T-helper 2 cell treated with Interferon-gamma antibody and Interleukin-4, amounts not matched to agents 5 μg/mL and 100 μg/mL, for 36 hours (primary cell): ENCODE results near the gene GPR137B.

Experiments
- DNase-seq: peaks from one replicate; pipeline ENCODE4 v3.0.0; 2021; ENCODE audit warnings: low spot score
- H3K27ac Mint-ChIP-seq: one replicate; pipeline ENCODE4 v1.8.0; 2021; ENCODE audit warnings: mild to moderate bottlenecking, mixed read lengths
- H3K27me3 Mint-ChIP-seq: one replicate; pipeline ENCODE4 v1.8.0; 2021; ENCODE audit warnings: low read depth, mixed read lengths
- H3K36me3 Mint-ChIP-seq: one replicate; pipeline ENCODE4 v1.8.0; 2021; ENCODE audit warnings: low read depth, mixed read lengths
- H3K4me1 Mint-ChIP-seq: one replicate; pipeline ENCODE4 v1.8.0; 2021; ENCODE audit warnings: low read depth, mixed read lengths
- H3K4me3 Mint-ChIP-seq: one replicate; pipeline ENCODE4 v1.8.0; 2022; ENCODE audit warnings: mild to moderate bottlenecking, moderate library complexity, mixed read lengths
- H3K9me3 Mint-ChIP-seq: one replicate; pipeline ENCODE4 v1.8.0; 2021; ENCODE audit warnings: mixed read lengths

The GPR137B gene

GRCh38 chr1:236144446-236145150, 2.3 kb downstream of the GPR137B start:
- peaks cover 13% of the 10 kb centered on the region for H3K4me1 Mint-ChIP-seq
- peaks cover 30% of the 10 kb centered on the region for H3K27me3 Mint-ChIP-seq
- H3K4me3 Mint-ChIP-seq, result no peak overlapping the region
- DNase-seq, result no peak
- no peaks in the 10 kb centered on the region for H3K9me3 Mint-ChIP-seq
- H3K27ac Mint-ChIP-seq, result no peak overlapping the region
- H3K36me3 Mint-ChIP-seq, result no peaks in the 10 kb centered on the region

GRCh38 chr1:236147068-236147467, 4.7 kb downstream of the GPR137B start:
- H3K4me1 Mint-ChIP-seq, result peaks cover 6% of the 10 kb centered on the region
- no peaks in the 10 kb centered on the region for H3K36me3 Mint-ChIP-seq
- no peak overlapping the region for H3K27ac Mint-ChIP-seq
- H3K9me3 Mint-ChIP-seq, result no peaks in the 10 kb centered on the region
- DNase-seq, result no peak
- H3K4me3 Mint-ChIP-seq, result no peak overlapping the region
- peaks cover 8% of the 10 kb centered on the region for H3K27me3 Mint-ChIP-seq

DNA sequence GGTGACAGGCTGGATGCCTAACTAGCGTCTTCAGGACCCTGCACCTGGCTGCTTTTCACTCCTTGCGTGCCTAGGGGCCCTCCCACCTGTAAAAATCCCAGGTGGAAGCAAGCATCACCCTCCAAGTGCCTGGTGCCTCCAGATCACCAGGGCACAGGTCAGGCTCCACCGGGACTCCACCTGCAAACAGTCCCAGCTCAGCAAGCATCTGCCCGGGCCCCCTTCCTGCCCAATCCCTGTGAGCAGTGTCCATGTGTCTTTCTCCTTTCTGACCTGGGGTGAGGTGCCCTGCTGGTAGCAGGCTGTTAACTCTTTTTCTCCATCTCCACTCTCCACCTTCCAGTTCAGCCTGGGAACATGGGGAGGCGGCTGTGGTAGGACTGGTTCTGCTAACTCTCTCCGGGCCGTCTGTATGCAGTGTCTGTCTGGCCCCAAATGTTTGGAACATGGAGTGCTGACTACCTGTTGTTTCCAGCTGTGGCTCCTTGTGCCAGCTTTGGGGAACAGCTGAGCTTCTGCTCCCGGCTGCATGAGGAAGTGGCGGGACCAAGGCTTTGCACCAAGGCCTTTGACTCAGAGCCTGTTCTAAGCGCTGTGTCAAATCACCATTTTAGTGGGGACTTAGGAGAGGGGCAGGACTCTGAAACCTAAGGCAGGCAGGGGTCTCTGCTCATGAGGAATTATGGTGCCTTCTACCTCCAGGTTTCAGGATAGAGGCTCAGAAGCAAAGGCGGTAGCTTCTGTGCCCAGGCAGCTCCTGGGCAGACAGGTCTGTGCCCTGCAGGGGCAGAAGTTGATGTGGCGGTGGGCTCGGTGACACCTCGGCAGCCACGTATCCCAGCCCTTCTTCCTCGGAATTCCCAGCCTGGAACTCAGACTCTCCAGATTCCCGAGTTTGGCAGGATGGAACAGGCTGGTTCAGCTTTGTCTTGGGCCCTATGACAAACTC, 5.5 kb downstream of the GPR137B start:
- H3K27ac Mint-ChIP-seq, result no peak overlapping the region
- peaks cover 6% of the 10 kb centered on the region for H3K27me3 Mint-ChIP-seq
- H3K4me3 Mint-ChIP-seq, result no peak overlapping the region
- H3K4me1 Mint-ChIP-seq, result peaks cover 6% of the 10 kb centered on the region
- H3K36me3 Mint-ChIP-seq, result no peaks in the 10 kb centered on the region
- H3K9me3 Mint-ChIP-seq, result no peaks in the 10 kb centered on the region
- no peak for DNase-seq

- DNase-seq, result no peak
- Mint-ChIP-seq H3K9me3 (no peaks in the 10 kb centered on the region), H3K36me3 (no peaks in the 10 kb centered on the region), H3K27me3 (peaks cover 3% of the 10 kb centered on the region), H3K27ac (no peak overlapping the region), H3K4me3 (no peak overlapping the region), H3K4me1 (peaks cover 4% of the 10 kb centered on the region)
These were observed 6.1 kb downstream of the GPR137B start for GRCh38 chr1:236148470-236148845.

- Mint-ChIP-seq H3K27ac (no peak overlapping the region), H3K36me3 (no peaks in the 10 kb centered on the region), H3K4me1 (peaks cover 1% of the 10 kb centered on the region), H3K9me3 (no peaks in the 10 kb centered on the region), H3K4me3 (no peak overlapping the region), H3K27me3 (peaks cover 2% of the 10 kb centered on the region)
- DNase-seq, result no peak
These were observed 6.8 kb downstream of the GPR137B start for GRCh38 chr1:236149003-236149595.

GRCh38 chr1:236149696-236150228, 7.4 kb downstream of the GPR137B start:
- Mint-ChIP-seq H3K4me3 (no peak overlapping the region), H3K27ac (no peak overlapping the region), H3K9me3 (no peaks in the 10 kb centered on the region), H3K27me3 (peaks cover 2% of the 10 kb centered on the region), H3K4me1 (no peaks in the 10 kb centered on the region), H3K36me3 (no peaks in the 10 kb centered on the region)
- no peak for DNase-seq

- DNase-seq, result no peak
- Mint-ChIP-seq H3K9me3 (no peaks in the 10 kb centered on the region), H3K36me3 (no peaks in the 10 kb centered on the region), H3K4me3 (no peak overlapping the region), H3K27ac (no peak overlapping the region), H3K27me3 (peaks cover under 1% of the 10 kb centered on the region), H3K4me1 (no peaks in the 10 kb centered on the region)
These were observed 8.1 kb downstream of the GPR137B start for GRCh38 chr1:236150311-236150955.

- Mint-ChIP-seq H3K4me1 (no peaks in the 10 kb centered on the region), H3K27ac (no peak overlapping the region), H3K36me3 (no peaks in the 10 kb centered on the region), H3K27me3 (no peaks in the 10 kb centered on the region), H3K4me3 (no peak overlapping the region), H3K9me3 (no peaks in the 10 kb centered on the region)
- DNase-seq, result no peak
These were observed 8.6 kb downstream of the GPR137B start for GRCh38 chr1:236150986-236151385.

DNA sequence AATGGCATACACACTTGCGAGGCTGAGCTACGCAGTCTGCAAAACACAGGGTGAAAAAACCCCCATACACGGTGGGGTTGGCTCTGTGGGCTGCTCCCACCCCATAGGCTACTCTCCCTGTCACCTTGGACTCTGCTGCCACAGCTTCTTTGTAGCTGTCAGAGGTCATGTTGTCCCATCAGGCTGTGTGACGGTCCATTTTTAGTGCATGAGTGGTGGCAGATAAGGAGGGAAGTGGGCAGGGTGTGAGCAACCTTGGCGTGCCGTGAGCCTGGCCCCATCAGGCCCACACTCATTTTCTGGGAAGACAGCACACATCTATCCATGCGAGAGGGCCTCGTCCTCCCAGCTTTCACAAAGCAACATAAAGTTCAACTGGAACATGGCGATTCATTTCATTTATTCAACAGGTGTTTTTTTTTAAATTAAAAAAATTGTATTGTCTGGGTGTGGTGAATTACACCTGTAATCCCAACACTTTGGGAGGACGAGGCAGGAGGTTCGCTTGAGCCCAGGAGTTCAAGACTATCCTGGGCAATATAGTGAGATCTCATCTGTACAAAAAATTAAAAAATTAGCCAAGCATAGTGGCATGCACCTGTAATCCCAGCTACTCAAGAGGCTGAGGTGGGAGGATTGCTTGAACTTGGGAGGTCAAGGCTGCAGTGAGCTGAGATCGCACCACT, 9.5 kb downstream of the GPR137B start:
- no peaks in the 10 kb centered on the region for H3K27me3 Mint-ChIP-seq
- no peak overlapping the region for H3K27ac Mint-ChIP-seq
- DNase-seq, result no peak
- no peaks in the 10 kb centered on the region for H3K36me3 Mint-ChIP-seq
- no peak overlapping the region for H3K4me3 Mint-ChIP-seq
- H3K9me3 Mint-ChIP-seq, result no peaks in the 10 kb centered on the region
- H3K4me1 Mint-ChIP-seq, result peaks cover 2% of the 10 kb centered on the region

- no peak for DNase-seq
- H3K27ac Mint-ChIP-seq, result no peak overlapping the region
- H3K4me3 Mint-ChIP-seq, result no peak overlapping the region
- no peaks in the 10 kb centered on the region for H3K36me3 Mint-ChIP-seq
- no peaks in the 10 kb centered on the region for H3K27me3 Mint-ChIP-seq
- H3K9me3 Mint-ChIP-seq, result no peaks in the 10 kb centered on the region
- H3K4me1 Mint-ChIP-seq, result peaks cover 2% of the 10 kb centered on the region
These were observed 11.8 kb downstream of the GPR137B start for GRCh38 chr1:236154126-236154525.

DNA sequence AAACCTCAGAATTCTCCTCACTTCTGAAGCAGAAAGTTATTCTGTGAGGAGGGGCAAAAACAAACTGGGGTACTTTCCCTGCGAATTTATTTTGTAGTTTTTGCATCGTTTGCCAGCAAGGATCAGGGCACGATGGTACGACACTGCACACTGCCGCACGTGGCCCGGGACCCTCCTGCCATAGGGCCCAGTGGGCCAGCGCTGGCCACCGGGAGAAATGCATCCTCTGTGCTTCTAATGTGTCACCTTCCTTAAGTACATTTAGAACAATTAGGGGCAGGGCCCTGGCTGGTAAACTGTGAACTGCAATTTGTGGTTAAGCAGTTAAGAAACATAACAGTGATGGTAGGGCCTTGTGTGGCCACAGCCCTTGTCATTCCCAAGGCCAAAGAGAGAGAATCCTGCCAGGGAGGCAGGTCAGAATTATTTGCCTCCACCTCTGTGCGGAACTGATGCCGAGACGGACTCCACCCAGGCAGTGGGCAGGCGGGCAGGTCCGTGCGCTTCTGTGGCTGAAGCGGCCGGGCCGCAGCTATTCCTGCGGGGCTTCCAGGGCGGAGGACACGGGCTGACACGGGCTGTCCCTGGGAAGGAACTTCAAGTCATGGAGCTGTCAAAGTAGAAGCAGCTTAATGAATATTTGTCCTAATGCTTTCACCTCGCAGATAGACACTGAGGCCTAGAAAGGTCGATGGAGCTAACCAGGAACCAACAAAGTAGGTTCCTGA, 12.5 kb downstream of the GPR137B start:
- H3K27ac Mint-ChIP-seq, result no peak overlapping the region
- H3K9me3 Mint-ChIP-seq, result no peaks in the 10 kb centered on the region
- H3K4me1 Mint-ChIP-seq, result peaks cover 2% of the 10 kb centered on the region
- DNase-seq, result no peak
- H3K36me3 Mint-ChIP-seq, result no peaks in the 10 kb centered on the region
- no peak overlapping the region for H3K4me3 Mint-ChIP-seq
- no peaks in the 10 kb centered on the region for H3K27me3 Mint-ChIP-seq

GRCh38 chr1:236155399-236155767, 13.0 kb downstream of the GPR137B start:
- no peak overlapping the region for H3K4me3 Mint-ChIP-seq
- H3K27me3 Mint-ChIP-seq, result no peaks in the 10 kb centered on the region
- no peaks in the 10 kb centered on the region for H3K36me3 Mint-ChIP-seq
- no peak for DNase-seq
- peaks cover 2% of the 10 kb centered on the region for H3K4me1 Mint-ChIP-seq
- H3K27ac Mint-ChIP-seq, result no peak overlapping the region
- peaks cover 3% of the 10 kb centered on the region for H3K9me3 Mint-ChIP-seq
